GM12892 (cell line): ENCODE measurements around the gene CFDP1.

Experiments used
- POLR2A ChIP-seq: IDR thresholded peaks from 2 replicates; pipeline ENCODE4 v1.6.1; 2011; ENCODE audit warnings: low read depth, low read length, control low read depth
- POLR2AphosphoS5 ChIP-seq: IDR thresholded peaks from 2 replicates; pipeline ENCODE4 v1.6.1; 2011; ENCODE audit warnings: low read depth, low read length, control low read depth
- TAF1 ChIP-seq: IDR thresholded peaks from 2 replicates; pipeline ENCODE4 v1.6.1; 2011; ENCODE audit warnings: low read depth, mild to moderate bottlenecking, control low read depth, low read length, borderline replicate concordance

DNA sequence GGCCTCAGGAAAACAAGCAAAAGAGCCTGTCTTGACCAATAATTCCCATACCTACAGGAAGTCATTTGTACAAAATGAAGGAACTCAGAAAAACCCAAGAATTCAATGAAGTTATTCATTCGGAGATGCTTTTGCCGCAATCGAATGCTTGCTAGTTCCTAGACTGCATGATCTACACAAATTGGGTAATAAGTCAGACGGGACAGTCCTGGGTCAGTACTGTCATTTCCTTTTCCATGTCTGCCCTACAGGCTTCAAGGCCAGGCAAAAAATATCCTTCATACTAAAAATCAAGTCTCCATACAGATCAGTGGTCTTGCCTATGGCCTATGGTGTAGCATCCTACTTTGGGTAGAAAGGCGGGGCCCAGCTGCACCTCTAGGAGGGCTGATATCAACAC lies 71.4 kb downstream of the CFDP1 start:
- TF ChIP-seq TAF1 (no peak), POLR2AphosphoS5 (no peak), POLR2A (no peak)
